Stimulated activated naive CD4-positive, alpha-beta T cell (primary cell): ENCODE measurements around the gene NEU4.

Experiments
- DNase-seq, 6 experiments: peaks; one replicate each; lab custom pipeline; 2025; lab: John Stamatoyannopoulos, UW

Gene NEU4

DNA sequence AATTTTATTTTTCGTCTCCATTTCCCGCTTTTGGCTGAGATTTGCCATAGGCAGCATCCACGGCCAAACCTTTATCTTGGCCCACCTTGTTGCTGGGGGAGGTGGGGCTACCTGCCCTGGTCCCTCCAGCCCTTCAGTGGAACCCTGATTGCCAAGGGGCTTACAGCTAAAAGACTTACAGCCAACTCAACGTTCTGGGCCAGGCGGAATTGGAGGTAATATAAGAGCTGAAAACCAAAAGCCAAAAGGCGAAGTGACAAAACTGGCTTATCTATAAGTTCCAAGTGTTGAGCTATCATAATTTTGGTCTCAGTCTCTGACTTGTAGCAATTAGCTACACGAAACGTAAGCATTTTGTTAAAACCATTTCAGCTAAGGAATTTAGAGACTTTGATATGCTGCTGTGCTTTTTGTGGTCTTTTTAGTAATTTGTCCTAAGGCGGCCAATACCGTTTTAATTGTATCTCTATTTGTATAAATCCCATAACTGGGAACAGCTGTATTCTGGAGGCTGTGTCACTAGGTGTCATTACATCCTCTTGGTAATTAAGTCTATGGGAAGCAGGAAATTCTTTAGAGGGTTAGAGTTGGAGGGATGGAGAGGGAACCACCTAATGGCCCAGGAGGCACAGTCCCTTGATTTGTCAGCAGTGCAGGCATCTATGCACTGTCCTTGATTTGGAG is 25.7 kb downstream of the NEU4 start:
- DNase-seq = no peak

GRCh38 chr2:241835611-241836010 is 26.6 kb downstream of the NEU4 start:
- no peak for DNase-seq

DNA sequence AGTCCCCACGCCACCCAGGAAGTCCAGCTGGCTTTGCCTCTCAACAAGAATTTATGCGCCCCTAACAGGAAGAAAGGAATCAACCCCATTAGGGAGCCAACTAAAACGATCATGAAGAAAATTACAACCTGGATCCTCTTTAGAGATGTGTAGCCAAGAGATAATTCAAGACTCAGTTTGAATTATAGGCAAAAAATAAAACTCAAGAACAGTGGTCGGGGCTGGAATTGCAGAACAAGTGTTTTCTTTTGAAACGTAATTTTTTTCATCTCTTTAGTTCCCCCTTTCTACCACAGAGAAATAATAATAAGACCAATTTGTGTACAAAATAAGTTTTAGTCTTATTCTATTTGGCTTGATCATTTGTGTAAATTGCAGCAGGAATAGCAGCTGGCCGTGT is 27.3 kb downstream of the NEU4 start:
- DNase-seq = no peak

DNA sequence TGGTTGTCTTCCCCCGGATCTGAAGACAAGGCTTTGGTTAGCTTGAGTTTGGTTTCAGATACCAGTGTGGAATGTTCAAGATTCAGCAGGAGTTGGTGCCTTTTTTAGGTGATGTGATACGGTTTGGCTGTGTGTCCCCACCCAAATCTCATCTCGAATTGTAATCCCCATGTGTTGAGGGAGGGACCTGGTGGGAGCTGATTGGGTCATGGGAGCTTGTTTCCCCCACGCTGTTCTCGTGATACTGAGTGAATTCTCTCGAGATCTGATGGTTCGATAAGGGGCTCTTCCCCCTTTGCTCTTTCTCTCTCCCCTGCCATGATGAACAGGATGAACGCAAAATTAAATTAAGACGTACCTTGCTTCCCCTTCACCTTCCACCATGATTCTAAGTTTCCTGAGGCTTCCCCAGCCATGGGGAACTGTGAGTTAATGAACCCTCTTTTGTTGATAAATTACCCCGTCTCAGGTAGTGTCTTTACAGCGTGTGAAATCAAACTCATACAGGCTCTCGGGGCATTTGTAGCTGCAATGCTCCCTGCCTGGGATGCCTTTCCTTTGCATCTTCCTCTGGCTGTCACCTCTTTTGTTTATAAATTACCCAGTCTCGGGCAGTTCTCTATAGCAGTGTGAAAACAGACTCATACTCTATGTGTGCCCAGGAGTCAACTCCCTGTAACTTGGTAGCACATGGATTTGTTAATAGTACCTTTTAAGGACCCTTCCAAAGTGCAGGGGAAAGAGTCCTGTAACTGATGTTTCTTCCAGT is 28.4 kb downstream of the NEU4 start:
- no peak for DNase-seq

DNA sequence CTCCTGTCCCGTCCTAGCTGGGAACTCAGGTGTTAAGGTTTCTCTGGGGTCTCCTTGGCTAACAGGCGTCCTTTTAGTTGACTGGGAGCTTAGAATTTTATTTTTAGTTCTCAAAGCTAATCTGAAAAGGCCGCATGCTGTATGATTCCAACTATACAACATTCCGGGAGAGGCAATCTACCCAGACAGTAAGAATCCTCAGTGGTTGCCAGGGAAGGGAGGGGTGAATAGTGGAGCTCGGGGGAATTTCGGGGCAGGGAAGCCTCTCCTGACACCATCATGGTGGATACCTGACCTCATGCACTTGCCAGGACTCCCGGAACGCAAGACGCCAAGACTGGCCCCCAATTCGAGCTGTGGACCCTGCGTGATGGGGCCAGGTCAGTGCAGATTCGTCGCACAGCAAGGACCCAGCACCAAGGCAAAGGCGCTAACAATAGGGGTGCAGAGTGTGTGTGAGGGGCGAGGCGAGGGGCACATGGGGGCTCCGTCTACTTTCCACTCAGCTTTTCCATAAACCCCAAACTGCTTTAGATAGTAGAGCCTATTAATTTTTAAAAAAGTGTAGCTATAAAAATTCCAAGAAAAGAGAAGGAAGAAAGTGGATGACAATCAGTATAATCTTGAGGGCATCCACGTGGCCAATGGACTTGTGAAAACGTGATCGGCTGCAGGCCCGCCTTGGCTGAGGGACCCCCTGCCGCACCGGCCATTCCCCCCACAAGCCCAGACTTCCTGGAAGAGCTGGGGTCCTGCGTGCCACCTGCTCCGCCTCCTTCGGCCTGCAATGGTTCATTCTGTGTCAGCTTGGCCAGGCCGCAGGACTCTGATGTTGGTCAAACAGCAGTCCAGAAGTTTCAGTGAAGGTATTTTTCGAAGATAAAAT is 32.4 kb downstream of the NEU4 start:
- no peak for DNase-seq

DNA sequence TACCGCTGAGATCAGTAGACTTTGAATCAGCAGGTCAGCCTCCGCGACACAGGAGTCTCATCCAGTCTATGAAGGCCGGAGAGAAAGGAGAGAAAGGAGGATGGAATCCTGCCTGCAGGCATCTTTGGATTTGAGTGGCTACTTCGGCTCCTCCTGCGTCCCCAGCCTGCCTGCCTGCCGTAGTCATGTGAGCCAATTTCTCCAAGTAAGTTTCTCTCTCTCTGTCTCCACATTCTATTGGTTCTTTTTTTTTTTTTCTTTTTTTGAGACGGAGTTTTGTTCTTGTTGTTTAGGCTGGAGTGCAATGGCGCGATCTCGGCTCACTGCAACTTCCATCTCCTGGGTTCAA is 33.0 kb downstream of the NEU4 start:
- no peak for DNase-seq

GRCh38 chr2:241842620-241843211 is 33.7 kb downstream of the NEU4 start:
- peak in 2 of 6 experiments; percentile 8 to 19 for DNase-seq

DNA sequence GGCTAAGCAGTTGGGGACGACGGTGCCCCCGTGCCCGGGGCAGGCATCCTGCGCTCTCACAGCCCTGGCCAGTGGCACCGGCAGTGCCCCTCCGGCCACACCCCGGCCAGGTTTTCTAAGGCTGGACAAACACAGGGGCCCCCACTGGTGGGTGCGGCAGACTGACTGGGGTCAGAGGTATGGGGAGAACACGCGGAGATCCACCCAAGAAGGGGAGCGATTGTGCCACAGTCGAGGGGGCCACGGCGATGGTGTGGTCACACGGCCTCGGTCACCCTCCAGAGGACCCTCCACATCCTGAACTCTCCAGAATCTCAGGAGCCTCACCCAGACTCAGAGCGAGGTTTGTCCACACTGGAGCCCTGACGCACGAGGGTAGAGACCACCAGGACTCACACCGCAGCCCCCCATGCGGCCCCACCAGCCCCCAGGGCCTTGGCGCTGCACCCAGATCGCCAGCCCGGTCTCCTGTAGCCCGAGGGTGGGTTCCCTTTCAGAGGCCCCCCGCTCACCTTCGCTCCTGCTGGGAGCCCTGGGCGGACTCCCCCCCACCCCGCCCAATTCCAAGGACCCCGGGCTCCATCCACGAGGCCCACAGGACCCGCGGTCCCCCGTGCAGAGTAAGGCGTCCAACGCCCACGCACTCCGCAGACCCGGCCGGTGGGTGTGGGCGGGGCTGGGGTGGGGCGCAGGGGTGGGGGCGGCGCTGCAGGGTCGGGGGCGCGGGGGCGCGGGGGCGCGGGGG is 34.5 kb downstream of the NEU4 start:
- DNase-seq = no peak

- peak; percentile 14 to 56 (median 38) for DNase-seq
Observed at GRCh38 chr2:241844066-241844728, 35.2 kb downstream of the NEU4 start.

- no peak for DNase-seq
Observed at GRCh38 chr2:241844831-241845578, 36.0 kb downstream of the NEU4 start.

DNA sequence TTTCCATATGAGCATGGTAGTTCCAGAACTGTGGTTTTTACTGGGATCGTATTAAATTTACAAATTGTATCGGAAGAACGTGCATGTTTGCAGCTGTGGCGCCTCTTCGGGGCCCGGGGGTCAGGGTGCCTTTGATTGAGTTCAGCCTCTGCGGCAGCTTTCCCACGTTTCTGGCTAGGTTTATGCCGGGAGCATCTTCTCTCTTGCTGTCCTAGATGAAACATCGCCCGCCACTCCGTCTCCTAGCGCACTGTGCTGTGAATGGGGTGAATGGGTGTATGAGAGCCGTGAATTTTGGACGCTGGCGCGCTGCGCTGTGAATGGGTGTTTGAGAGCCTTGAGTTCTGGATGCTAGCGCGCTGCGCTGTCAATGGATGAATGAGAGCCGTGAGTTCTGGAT is 37.4 kb downstream of the NEU4 start:
- DNase-seq = no peak

DNA sequence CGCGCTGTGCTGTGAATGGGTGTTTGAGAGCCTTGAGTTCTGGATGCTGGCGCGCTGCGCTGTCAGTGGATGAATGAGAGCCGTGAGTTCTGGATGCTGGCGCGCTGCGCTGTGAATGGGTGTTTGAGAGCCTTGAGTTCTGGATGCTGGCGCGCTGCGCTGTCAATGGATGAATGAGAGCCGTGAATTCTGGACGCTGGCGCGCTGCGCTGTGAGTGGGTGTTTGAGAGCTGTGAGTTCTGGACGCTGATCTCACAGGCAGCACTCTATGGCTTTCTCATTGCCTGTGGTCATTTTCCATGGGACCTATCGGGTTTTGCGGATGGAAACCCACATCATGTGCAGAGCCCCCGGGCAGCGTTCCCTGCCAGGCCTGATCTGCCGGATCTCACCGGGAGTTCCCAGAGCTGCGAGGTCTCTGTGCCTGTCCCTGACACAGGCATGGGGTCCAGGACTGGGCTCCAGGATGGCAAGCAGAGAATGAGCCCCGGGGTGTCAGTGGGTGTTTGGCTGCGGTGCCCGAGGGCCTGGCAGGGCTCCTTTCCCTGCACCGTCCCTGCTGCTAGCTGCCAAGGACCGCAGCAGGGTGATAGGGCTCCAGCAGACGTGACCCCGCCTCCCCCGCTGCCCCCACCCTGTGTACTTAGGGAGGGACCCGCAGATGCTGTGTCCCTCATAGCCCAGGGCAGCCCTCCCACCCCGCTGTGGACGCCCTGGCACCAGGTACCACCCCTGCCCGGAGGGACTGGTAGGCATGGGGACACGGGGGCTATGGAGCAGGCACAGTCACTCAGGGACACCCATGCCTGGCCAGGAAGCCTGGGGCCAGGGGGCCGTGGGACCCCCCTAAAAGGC is 40.0 kb downstream of the NEU4 start:
- DNase-seq = no peak

DNA sequence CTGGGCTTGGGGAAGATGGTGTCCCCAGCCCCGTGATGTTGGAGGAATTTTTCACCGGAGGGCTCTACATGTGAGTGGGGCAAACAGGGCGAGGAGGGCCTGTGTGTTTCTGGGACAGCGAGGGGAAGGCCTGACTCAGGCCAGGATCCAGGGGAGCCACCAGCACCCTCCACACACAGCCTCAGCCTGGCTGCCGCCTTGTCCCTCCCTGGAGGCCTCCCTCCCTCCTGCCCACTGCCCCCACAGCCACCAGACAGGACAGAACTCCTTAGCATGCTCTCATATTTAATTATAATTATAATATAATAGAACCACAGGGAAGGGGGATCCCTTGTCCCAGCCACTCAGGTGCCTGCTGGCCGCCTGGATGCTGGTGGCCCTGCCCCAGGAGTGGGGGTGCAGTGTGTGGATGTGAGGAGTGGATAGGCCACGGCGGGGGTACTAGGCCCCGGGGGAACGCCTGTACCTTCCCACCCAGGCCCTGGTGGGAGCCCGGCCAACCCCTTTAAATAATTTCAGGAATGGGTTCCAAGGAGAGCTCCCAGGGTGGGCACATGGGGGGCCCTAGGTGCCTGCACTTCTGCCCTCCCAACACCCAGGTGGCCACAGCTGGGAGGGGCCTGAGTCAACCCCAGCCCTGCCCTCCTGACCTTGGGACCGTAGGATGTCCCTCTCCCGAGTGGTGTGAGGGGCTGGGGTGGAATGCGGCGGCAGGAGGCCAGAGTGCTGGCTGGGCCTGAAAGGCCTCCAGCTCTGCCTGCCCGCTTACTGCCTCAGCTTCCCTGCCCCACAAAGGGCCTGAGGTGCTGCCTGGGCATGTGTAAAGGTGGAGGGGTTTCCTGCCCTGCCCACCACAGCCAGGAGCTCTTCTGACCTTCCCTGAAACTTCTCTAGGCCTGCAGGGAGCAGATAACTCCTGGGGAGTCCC is 40.9 kb downstream of the NEU4 start:
- no peak for DNase-seq

DNA sequence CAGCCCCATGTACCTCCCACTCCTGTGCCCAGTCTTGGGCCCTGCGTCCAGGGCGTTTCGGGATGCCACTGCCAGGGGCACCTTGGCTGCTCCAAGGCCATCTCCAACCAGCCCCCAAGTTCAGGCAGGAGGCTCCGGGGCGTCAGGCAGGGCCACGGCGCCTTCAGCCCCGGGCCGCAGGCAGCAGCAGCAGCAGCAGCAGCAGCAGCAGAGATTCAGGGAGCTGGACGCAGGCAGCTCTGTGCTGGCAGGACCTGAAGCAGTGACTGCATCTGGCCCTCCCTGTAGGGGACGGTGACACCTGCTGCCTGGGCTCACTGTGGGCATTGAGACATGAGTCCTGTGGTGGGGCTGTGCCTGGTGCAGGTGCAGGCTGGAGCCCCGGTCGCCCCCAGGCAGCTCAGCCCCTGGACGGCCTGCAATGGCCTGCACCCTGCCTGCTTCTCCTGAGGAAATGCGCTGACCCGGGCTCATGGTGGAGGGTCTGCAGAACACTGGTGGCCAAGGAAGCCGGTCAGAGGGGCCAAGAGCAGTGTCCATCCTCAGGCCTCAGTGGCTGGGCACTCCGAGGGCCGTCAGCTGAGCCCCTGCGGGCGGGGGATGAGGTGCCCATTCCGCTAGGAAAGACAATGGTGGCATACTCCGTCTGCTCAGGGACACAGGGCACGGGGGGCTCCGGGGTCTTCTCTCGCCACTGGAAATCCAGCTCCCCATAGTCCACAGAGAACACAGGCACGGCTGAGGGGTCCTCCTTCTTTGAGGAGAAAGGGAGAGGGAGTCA is 41.7 kb downstream of the NEU4 start:
- no peak for DNase-seq

DNA sequence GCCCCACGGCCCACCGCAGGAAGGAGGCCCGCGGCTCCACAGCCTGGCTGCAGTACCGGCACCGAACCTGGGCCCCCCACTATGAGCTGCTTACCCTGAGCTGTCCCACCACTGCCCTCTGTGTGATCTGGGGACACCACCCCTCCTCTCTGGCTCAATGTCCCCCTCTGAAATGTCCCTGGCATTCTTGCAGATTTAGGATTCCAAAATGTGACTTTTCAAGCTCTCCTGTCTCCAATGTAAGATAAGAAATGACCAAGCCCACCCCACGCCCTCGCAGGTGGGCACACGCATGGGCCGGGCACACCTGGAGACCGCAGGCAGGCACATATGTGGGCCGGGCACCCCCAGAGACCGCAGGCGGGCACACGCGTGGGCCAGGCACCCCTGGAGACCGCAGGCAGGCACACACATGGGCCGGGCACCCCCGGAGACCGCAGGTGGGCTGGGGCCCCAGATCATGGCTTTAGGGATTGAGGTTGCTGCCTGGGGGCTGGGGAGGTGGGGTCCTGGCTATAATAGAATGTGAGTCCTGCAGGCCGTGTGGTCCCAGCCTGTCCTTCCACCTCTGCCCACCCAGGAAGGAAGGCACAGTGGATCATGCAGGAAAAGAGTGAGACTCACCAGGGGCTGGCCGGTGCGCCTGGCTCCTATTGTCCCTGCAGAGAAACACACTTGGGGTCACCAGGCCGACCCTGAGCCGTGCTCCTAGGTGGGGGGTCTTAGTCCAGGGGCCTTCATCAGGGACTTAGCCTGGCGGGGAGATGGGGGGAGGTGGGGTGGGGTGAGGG is 42.5 kb downstream of the NEU4 start:
- no peak for DNase-seq

- no peak for DNase-seq
Observed at GRCh38 chr2:241852116-241852980, 43.4 kb downstream of the NEU4 start.
